Parathyroid adenoma (tissue), 2 donors: ENCODE data around the gene PIAS4.

Source experiments
- H2AFZ ChIP-seq: fragments of 300-600 bp; sonication (generic); one replicate; pipeline ENCODE4 v1.7.0; 2017; ENCODE audit warnings: antibody characterized with exemption, mild to moderate bottlenecking
- H3K27ac ChIP-seq: fragments of 300-600 bp; sonication (generic); one replicate; pipeline ENCODE4 v1.7.0; 2017
- H3K27me3 ChIP-seq: fragments of 300-600 bp; sonication (generic); one replicate; pipeline ENCODE4 v1.7.0; 2017; ENCODE audit warnings: low read length; ENCODE audit not compliant: control insufficient read depth, insufficient read depth
- H3K36me3 ChIP-seq: fragments of 300-600 bp; sonication (generic); one replicate; pipeline ENCODE4 v1.7.0; 2017; ENCODE audit warnings: low read length; ENCODE audit not compliant: control insufficient read depth, insufficient read depth
- H3K4me1 ChIP-seq: fragments of 300-600 bp; sonication (generic); one replicate; pipeline ENCODE4 v1.7.0; 2017; ENCODE audit warnings: control low read depth
- H3K4me2 ChIP-seq: fragments of 300-600 bp; sonication (generic); one replicate; pipeline ENCODE4 v1.7.0; 2017; ENCODE audit warnings: low read length
- H3K4me3 ChIP-seq: fragments of 300-600 bp; sonication (generic); one replicate; pipeline ENCODE4 v1.7.0; 2017; ENCODE audit warnings: low read depth, low read length
- H3K79me2 ChIP-seq: fragments of 300-600 bp; sonication (generic); one replicate; pipeline ENCODE4 v1.7.0; 2017; ENCODE audit warnings: control low read depth
- H3K9ac ChIP-seq: fragments of 300-600 bp; sonication (generic); one replicate; pipeline ENCODE4 v1.7.0; 2017; ENCODE audit warnings: mild to moderate bottlenecking
- H3K9me3 ChIP-seq: fragments of 300-600 bp; sonication (generic); one replicate; pipeline ENCODE4 v1.7.0; 2017; ENCODE audit warnings: low read length; ENCODE audit not compliant: control insufficient read depth
- TF ChIP-seq, protein P1 (sequence below): fragments of 300-600 bp; sonication (generic); IDR thresholded peaks from one replicate; pipeline ENCODE4 v1.7.0; 2017; ENCODE audit warnings: antibody characterized with exemption, mild to moderate bottlenecking
- donor health status: primary hyperparathyroidism.

The PIAS4 gene

DNA sequence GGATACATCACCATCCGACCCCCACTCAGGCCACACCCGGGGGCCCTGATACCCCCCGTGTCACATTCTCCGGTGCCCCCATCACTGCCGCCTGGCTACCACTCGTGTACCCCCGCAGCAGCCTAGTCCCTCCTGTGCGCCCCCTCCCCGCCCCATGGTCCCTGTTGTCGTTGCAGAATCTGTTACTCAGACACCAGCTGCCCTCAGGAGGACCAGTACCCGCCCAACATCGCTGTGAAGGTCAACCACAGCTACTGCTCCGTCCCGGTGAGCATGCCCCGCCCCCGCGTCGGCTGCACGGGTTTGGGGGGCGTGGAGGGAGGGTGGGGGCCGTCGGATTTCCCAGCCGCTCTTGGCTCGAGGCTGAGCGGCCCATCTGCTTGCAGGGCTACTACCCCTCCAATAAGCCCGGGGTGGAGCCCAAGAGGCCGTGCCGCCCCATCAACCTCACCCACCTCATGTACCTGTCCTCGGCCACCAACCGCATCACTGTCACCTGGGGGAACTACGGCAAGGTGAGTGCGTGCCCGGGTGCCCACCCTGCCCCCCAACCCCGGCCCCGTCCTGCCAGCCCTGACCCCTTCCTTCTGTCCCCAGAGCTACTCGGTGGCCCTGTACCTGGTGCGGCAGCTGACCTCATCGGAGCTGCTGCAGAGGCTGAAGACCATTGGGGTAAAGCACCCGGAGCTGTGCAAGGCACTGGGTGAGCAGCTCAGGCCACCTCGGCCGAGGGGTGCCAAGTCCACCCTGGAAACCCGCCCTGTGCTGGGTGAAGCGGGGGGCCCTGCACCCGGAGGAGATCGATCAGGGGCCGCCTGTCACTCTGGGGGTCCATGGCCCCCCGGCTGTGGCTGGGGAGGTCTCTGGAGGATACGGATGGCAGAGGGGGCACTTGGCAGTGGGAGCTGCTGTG is 21.1 kb downstream of the PIAS4 start:
- no peaks in the 10 kb centered on the region for H3K4me1 ChIP-seq
- no peak overlapping the region for H3K27ac ChIP-seq
- no peak overlapping the region for H2AFZ ChIP-seq
- TF ChIP-seq, protein P1, sequence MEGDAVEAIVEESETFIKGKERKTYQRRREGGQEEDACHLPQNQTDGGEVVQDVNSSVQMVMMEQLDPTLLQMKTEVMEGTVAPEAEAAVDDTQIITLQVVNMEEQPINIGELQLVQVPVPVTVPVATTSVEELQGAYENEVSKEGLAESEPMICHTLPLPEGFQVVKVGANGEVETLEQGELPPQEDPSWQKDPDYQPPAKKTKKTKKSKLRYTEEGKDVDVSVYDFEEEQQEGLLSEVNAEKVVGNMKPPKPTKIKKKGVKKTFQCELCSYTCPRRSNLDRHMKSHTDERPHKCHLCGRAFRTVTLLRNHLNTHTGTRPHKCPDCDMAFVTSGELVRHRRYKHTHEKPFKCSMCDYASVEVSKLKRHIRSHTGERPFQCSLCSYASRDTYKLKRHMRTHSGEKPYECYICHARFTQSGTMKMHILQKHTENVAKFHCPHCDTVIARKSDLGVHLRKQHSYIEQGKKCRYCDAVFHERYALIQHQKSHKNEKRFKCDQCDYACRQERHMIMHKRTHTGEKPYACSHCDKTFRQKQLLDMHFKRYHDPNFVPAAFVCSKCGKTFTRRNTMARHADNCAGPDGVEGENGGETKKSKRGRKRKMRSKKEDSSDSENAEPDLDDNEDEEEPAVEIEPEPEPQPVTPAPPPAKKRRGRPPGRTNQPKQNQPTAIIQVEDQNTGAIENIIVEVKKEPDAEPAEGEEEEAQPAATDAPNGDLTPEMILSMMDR = no peak
- no peaks in the 10 kb centered on the region for H3K9me3 ChIP-seq
- H3K9ac ChIP-seq = no peak overlapping the region
- no peaks in the 10 kb centered on the region for H3K36me3 ChIP-seq
- H3K4me2 ChIP-seq = no peak overlapping the region
- no peaks in the 10 kb centered on the region for H3K27me3 ChIP-seq
- H3K4me3 ChIP-seq = no peak overlapping the region
- H3K79me2 ChIP-seq = no peaks in the 10 kb centered on the region

DNA sequence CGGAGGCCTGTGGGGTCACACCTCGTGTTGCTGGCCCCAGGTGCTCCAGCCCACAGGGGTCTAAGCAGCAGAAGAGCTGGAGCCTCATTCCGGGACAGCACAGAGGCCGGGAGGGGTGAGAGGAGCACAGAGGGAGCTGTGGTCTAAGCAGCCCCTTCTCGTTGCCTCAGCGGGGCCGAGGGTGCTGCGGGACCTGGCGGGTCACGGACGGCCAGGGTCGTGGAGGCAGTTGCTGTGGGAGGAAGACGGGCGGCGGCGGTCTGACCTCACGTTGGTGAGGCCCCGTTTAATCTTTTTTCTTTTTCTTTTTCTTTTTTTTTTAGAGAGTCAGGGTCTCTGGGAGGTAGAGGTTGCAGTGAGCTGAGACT is 21.7 kb downstream of the PIAS4 start:
- H3K36me3 ChIP-seq = no peaks in the 10 kb centered on the region
- H3K27me3 ChIP-seq = no peaks in the 10 kb centered on the region
- H3K4me2 ChIP-seq = no peak overlapping the region
- no peaks in the 10 kb centered on the region for H3K79me2 ChIP-seq
- H2AFZ ChIP-seq = no peak overlapping the region
- no peaks in the 10 kb centered on the region for H3K9me3 ChIP-seq
- no peak overlapping the region for H3K27ac ChIP-seq
- TF ChIP-seq, protein P1 = no peak
- H3K9ac ChIP-seq = no peak overlapping the region
- H3K4me3 ChIP-seq = no peak overlapping the region
- H3K4me1 ChIP-seq = no peaks in the 10 kb centered on the region

DNA sequence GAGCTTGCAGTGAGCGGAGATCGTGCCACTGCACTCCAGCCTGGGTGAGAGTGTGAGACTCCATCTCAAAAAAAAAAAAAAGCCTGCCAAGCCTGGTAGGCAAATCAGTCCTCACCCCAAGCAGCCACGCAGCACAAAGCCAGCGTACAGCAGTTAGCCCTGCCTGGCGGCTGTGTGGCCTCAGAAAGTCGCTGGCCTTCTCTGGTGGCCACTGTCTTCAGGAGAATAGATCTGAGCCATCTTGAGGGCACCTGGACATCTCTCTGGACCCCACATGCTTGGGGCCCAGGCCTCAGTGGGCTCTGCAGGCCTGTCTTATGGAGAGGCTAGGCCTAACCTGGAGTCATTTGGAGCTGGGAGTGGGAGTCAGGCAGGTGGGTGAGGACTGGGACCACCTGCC is 23.0 kb downstream of the PIAS4 start:
- Histone ChIP-seq H3K4me2 (no peak overlapping the region), H3K4me1 (no peaks in the 10 kb centered on the region), H3K79me2 (no peaks in the 10 kb centered on the region), H3K9me3 (no peaks in the 10 kb centered on the region), H3K36me3 (no peaks in the 10 kb centered on the region), H3K27ac (no peak overlapping the region), H3K4me3 (no peak overlapping the region), H3K27me3 (no peaks in the 10 kb centered on the region), H3K9ac (no peak overlapping the region), H2AFZ (no peak overlapping the region)
- TF ChIP-seq, protein P1 = no peak

DNA sequence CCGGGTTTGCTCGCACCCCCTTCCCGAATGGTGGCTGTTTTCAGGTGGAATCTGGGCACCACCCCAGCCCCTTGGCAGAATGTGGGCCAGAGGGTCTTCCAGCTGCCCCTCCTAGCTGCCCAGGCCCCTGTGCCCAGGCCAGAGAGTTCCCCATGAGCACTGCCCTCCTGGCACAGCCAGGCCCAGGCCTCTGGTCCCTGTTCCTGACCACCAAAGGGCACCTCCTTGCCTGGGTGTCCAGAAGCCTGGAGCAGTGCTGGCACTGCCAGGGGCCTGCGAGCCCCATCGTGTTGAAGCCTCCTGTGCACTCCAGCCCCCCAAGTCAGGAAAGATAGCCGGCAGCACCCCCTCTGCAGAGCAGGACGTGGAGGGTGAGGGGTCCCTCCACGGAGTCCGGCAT is 23.4 kb downstream of the PIAS4 start:
- Histone ChIP-seq H3K9ac (no peak overlapping the region), H3K4me2 (no peak overlapping the region), H2AFZ (no peak overlapping the region), H3K27ac (no peak overlapping the region), H3K4me1 (no peaks in the 10 kb centered on the region), H3K79me2 (no peaks in the 10 kb centered on the region), H3K27me3 (no peaks in the 10 kb centered on the region), H3K4me3 (no peak overlapping the region), H3K36me3 (no peaks in the 10 kb centered on the region), H3K9me3 (no peaks in the 10 kb centered on the region)
- TF ChIP-seq, protein P1 = no peak

- H3K4me2 ChIP-seq = no peak overlapping the region
- no peak overlapping the region for H3K9ac ChIP-seq
- no peak overlapping the region for H3K4me3 ChIP-seq
- H3K36me3 ChIP-seq = no peaks in the 10 kb centered on the region
- H3K79me2 ChIP-seq = peaks cover under 1% of the 10 kb centered on the region
- H3K27me3 ChIP-seq = no peaks in the 10 kb centered on the region
- no peaks in the 10 kb centered on the region for H3K9me3 ChIP-seq
- TF ChIP-seq, protein P1 = no peak
- H3K27ac ChIP-seq = no peak overlapping the region
- no peak overlapping the region for H2AFZ ChIP-seq
- H3K4me1 ChIP-seq = no peaks in the 10 kb centered on the region
Measured at GRCh38 chr19:4031420-4031819, 23.9 kb downstream of the PIAS4 start.
